Activated naive CD4-positive, alpha-beta T cell treated with anti-CD3 and anti-CD28 coated beads, Interleukin-2, amount 50 U/mL, for 16 hours (primary cell): ENCODE results near the gene B3GNT2.
"Not testable (repeated sequence)": the region's sequence is repeated elsewhere in the genome, so short reads cannot be mapped to it uniquely, and the experiment has no call there.

Source experiments
- DNase-seq: peaks from one replicate; pipeline ENCODE4 v3.0.0-alpha.2; 2020

The B3GNT2 gene

DNA sequence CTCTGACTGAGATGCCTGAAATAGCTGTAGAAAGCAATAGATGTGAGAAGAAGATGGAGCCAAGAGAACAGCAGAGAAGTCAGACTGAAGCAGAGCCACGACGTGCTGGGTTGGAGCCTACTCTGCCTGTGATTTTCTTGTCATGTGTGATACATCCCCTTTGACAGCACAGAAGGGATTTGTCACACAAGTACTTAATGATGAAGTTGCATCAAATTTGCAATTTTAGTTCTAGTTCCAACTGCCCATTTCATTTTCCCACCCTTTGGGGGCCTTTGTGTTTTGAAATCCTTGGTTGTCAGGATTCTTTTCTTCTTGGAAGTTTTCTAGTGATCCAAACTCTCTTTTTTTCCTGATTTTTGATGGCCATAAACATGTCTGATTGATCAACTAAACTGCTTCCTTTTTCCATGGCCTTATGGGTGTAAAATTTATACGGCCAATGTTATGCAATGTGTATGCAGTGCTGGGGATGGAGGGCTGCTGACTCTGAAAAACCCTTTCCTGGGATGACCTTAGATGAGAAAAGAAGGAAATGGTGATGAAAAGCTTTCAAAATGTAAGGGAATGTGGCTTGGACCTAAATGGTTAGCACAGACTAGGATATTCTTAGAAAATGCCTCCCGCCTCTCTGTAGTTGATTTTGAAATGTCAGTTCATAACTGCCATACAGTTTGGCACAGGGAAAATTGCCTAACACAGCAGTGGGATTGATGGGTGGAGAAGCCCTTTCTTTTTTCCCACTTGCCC lies 9.6 kb upstream of the B3GNT2 start:
- DNase-seq = no peak

DNA sequence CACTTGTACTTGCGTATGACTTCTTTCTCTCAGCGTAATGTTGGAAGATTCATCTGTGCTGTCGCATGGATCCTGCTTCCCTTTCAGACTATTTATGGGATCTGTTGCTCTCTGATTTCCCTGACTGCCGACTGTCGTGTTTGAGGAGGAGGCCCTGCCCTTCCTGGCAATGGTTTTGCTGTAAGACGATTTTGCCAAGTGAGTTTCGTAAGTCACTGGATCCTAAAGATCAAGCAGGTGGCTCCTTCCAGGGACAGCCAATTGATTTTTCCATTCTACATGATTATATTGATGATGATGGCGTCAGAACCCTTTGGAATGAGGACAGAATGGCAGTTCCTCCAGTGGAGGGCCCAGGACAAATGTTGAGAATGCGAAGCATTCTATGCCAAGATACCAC lies 8.7 kb upstream of the B3GNT2 start:
- DNase-seq = no peak

DNA sequence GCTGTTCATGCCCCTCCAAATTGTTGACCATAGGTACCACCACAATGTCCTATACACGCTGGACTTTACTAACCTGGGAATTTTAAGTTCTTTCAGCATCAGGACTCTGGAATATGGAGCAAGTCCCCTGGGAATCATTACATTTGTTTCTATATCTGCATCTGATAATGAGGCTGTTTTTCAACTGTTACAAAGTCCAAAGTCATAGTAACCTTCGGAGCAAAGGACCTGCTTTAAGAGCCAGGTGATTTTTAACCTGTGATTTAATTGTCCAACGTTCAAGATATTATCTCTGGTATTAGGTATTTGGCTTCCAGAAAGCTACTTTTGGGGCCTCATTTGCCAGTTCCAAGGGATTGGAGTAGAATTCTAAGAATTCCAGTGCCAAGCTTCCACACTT lies 7.5 kb upstream of the B3GNT2 start:
- DNase-seq = no peak

DNA sequence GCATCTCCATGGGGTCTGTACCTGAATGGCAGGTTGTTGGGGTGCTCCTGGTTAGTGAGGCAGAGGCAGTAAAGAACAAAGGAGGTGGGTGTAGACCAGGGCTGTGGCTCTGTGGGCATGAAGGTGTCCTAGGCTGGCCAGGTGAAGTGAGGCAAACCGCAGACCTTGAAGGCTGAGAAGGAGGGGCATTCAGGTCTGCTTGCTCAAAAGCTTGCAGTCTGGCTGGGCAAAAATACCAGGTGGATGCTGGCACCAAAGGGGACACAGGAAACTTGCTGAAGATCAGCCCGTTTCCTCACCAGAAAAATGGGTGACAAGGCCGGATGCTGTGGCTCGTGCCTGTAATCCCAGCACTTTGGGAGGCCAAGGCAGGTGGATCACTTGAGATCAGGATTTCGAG lies 6.7 kb upstream of the B3GNT2 start:
- no peak for DNase-seq

DNA sequence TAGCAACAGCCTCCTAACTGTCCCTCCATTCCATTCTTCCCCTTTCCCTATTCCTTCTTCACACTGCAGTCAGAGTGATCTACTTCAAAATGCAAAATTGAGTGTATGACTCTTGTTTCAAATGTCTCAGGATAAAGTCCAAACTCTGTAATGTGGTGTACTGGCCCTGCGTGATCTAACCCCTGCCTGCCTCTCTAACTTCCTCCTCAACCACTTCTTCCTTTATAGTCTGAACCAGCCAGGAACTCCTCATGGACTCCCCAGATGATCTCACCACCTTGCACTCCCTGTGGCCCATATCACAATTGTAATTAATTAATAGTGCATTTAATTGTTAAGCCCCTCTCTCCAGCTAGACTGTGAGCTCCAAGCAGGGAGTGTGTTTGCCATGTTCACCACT lies 3.1 kb upstream of the B3GNT2 start:
- no peak for DNase-seq

DNA sequence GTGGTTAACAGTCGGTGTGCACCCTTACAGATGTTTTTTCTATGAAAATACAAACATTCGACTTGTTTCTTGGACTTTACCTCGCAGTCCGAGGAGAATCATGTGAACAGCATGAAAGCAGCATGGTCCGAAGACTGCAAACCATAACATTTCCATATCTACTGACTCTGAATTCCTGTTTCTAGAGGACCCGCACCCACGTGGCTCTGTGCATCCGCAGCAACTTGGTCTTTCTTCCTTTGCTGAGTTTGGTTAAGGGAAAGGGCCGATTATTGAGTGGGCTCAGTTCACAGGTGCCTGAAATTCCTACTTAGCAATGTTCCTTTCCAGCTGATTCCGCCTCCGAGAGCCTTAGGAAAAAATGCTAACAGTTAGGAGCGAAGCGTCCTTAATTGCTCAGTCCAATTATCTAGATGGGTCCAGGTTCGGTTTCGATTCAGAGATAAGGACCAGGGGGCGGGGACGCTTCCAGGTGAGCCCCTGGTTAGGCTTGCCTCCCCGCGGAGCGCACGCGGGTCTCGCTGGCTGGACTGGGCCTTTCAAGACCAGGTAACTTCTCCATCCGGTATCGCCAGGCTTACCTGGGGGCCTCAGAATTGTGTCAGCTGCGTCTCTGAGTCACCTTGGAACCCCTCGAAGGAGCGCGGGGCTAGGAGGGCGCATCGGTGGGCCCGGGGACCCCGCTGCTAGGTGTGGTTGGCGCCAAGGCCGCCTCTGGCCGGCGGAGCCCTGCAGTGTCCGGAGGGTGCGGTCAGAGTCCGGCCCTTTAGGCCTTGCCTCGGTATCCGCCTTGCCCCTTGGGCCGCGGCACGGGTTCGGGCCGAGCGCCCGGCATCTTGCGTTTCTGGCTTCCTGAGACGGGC lies 1.1 kb upstream of the B3GNT2 start:
- no peak for DNase-seq

DNA sequence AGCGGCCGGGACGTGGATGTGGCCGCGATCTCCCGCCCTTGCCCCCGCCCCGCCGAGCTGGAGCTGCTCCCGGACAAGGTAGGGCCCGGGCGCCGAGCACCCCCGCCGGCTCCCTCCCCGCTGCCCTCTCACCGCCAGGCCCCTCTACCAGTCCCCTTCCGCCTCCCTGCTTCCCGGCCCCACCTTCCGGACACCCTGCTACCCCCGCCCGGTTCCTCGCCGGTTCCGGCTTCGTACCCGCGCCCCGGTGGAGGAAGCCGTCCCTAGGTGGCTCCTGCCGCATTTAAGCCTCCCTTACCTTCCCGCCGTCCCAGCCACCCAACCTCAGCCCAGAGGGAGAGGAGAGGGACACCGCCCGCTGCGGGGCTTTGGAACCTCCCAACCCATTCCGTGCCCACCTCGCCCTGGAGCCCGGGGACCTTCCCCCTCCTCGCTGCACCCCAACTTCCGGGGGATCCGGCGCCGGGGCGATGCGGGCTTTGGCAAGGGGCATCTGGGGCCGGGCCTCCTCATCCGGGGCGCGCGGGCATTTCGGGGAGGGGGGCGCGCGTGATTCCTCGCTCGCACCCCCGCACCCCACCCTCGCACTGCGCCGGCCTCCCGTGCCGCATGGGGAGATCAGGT lies 475 bp downstream of the B3GNT2 start:
- DNase-seq = peak; percentile 60

DNA sequence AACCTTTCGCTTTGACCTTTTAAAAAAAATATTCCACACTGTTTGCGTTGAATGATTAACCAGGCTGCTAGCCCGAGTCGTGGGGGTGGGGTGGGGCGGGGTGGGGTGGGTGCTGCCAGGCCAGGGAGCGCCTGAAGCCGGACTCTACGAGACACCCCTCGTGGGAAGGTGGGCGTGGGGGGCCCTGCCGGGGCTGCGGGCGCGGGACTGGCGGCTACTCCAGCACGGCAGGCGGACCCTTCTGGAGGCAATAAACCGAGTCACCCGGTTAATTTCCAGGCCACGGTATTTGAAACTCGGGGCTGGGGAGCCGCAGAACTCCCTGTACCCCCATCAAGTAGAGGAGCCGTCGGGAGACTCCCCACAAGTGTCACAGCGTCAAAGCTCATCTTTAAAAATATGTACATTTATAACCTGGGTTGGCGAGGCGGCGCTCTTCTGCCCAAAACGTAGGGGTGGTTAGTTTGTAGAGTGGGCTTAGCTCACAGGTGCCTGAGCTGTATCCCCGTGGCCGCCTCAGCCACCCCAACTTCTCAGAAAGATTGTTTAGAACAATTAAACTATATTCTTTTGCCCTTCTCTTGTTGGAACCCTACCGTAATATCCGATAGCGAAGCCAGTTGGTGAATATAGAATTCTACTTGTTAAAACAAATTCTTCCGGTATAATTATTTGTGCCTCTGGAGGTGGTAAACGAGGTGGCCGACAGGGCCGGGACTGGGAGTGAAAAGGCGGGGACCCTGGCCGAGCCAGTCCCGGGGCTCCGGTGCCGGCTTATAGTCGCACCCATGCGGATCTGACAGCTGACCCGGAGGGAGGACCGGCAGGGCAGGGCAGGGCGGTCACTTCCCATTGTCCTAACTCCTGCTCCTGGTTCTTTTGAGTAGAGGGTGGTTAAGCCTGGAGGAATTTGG lies 1.4 kb downstream of the B3GNT2 start:
- DNase-seq = peak; percentile 37

DNA sequence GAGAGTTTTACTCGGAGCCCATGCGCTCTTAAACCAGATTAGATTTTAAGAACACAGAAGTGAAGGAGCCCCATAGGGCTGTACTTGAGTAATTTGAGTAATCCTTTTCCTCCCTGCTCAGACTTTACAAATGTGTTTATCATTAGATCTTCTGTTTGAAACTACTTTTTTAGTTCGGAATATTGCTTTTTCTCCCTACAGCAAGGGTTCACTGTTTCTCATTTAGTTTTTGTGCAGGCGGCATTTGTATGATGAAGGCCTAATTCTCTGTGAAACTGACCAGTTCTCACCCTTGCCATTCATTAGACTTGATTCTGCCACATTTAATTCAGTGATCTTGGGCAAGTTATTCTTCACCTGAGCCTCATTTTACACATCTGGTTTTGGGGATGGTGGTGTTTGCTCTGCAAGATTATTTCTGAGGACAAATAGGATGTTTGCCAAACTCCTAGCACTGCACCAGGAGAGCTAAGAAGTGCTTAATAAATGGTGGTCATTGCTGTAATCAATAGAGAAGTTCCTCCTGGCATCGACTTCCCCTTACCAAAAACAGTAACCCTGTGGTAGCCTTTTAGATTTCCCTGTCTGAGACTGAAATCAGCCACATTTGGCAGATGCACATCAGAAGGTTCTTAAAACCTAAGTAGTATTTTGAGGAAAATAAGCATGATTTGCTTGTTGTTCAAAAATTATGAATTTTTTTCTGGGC lies 2.2 kb downstream of the B3GNT2 start:
- DNase-seq = no peak

DNA sequence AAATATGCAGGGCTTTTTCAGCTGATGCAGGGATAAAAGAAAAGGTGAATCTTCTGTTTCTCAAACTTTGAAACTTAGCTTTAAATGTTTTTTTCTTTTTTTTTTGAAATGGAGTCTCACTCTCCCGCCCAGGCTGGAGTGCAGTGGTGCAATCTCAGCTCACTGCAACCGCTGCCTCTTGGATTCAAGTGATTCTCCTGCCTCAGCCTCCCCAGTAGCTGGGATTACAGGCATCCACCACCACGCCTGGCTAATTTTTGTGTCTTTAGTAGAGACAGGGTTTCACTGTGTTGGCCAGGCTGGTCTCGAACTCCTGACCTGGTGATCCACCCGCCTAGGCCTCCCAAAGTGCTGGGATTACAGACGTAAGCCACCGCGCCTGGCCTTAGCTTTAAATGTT lies 2.9 kb downstream of the B3GNT2 start:
- not testable (repeated sequence) for DNase-seq

DNA sequence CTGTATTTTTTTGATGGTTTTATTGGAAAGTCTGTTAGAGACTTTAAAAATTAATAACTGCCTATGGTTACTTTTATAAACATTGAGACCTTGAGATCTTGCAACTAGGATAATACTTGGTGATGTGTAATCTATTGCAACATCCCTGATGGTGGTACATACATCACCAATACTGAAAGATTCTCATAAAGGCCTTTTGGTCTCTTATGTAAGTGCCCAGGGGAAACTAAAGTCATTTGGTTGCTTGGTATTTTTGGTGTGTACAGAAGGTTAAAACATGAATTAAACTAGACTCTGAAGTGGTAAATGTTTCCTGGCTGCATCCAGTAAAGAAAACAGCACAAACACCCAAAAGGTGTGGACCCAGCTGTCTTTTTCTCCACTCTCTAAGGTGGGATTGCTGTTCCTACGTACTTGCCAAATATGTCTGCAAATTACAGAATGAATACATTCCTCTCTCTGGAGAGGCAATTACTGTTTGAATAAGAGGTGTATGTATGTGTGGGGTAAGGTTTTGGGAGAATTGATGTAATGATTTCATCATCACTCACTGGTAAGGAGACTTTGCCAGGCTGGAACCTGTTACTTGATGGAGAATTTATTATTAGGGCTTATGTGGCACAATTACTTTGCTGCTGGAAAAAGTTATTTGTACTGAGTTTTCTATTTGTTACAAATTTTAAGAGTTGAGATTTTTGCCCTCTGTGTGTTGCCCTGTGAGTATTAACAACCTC lies 3.6 kb downstream of the B3GNT2 start:
- DNase-seq = no peak

DNA sequence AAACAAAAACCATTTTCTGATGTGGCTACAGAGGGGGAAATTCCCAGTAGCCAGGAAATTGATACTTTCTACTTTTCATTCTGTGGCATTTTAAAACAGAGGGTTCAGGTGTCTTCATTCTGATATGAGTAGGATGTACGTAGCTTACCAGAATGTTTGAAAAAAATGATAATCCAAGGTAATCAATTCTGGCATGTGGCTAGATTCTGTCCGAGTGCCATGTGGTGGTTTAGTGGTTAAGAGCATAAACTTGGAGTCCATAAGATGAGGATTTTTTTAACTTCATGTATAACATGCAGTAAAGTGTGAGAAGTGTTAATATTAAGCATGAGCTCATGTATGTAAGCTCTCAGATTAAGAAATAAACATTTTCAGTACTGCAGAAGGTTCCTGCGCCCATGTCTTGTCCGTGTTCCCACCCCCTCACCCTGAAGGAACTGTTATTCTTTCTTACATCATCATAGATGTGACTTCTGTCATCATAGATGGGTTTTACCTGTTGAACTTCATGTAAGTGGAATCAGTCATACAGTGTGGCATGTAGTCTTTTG lies 4.5 kb downstream of the B3GNT2 start:
- DNase-seq = peak; percentile 21

DNA sequence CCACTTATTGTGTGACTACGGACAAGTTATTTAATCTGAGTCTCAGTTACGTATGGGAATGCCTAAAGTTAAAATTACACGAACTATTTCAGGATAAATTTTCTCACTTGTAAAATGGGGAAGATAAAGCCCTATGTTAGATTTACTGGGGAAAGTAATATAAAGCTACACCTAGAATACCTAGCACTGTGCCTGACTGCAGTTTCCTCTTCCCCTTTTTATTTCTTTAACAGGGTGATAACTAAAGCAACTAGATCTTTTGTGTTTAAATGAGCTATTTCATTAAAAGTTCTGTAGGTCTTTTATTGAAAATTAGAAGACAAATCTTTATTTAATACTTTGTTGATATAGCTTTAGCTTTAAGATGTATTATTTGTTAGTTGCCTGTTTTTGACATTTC lies 5.0 kb downstream of the B3GNT2 start:
- no peak for DNase-seq

DNA sequence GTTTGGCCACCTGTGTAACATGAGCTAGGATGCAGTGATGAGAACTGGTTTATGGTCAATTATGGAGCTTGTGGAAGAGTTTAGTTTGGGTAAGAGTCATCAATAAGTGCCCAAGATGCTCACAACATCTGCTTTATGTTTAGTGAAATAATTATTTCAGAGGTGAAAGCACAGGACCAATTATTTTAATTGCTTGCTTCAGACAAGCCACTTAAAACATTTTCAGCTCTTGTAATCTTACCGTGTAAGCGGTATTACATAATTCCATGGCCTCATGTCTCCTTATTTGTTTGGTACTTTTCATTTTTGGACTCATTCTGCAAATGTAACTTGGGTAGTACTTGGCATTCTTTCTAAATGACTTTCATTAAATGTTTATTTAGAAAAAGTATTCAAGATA lies 5.4 kb downstream of the B3GNT2 start:
- DNase-seq = no peak

DNA sequence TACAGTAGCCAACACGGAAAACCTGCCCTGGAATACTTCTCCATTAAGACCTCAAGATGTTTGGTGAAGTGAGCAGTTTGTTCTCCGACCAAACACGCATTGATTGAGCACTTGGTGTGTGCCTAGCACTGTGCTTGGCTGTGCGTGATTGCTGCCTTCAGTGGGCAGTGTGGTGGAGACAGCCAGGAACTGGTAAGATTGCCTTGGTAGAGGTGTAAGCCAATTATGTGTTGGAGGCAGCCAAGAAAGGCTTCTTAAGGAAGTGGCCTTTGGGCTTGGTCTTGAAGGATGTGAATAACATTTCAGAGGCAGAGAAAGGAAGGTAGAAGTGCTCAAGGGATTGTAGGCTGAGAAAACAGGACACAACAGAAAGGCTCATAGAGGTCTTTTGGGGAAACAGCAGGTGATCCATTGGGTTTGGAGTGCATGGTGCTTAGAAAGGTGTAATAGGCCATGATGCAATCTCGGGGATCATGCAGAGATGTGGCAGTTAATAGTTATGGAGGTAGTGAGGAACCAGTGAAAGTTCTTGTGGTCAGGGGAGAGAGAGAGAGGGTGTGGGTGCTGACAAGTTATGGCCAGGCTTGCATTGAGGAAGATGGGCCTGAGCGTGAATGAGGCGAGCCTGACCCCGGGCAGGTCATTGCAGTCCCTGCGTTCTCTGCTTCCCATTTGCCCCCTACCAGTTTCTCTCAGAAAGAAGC lies 6.3 kb downstream of the B3GNT2 start:
- DNase-seq = no peak

DNA sequence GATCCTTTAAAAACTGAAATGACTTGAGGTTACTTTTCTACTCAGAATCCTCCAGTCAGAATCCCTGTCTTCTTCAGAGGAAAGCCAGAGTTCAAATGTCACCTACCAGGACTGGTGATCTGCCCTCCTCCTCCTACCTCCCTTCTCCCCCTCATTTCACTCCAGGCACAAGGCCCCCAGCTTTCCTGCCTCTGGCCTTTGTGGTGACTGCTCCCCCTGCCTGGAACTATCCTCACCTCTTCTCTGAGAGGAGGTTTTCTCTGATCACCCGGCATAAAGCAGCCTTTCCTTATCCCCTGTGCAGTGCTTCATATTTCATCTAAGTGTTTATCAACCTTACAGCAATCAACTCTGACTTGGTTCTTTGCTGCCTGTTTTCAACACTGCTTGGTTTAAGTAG lies 6.8 kb downstream of the B3GNT2 start:
- DNase-seq = no peak

DNA sequence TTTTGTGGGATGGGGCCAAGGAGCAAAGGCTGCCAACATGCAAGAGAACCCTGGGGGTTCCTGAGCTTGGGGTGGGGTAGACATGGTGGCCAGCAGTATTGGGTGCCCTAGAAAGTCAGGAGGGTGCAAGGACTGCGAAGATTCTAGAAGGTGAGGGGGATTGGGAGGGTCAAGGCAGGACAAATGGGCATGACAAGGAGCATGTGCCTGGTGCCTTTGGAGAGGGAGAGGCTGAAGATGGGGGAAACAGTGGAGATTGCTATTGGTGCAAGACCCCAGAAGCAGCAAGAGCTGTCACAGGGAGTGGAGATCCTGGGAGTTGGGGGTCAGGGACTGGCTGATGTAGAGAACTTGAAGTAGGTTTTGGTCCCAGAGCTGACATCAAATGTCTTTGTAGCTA lies 7.5 kb downstream of the B3GNT2 start:
- no peak for DNase-seq

DNA sequence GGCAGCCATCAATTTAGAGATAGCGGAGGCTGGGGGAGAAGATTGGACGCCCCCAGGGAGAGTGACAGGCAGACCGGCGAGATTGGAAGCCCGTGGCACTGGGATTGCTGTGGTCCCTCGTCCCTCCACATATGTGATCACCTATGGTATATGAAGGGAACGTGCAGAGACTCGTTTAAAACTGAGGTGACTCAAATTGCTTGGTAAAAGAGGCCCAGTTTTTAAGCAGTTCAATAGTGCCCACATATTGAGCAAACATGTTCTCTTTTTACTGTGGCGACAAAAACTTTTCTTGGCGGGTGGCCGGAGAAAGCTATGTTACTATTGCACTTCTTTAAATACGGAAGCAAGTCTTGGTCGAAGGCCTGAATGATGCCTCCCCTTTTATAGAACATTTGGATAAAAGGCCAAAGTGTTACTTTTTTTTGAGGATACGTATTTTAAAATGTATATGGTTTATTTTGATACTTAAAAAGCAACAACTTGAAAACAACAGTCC lies 9.1 kb downstream of the B3GNT2 start:
- no peak for DNase-seq

DNA sequence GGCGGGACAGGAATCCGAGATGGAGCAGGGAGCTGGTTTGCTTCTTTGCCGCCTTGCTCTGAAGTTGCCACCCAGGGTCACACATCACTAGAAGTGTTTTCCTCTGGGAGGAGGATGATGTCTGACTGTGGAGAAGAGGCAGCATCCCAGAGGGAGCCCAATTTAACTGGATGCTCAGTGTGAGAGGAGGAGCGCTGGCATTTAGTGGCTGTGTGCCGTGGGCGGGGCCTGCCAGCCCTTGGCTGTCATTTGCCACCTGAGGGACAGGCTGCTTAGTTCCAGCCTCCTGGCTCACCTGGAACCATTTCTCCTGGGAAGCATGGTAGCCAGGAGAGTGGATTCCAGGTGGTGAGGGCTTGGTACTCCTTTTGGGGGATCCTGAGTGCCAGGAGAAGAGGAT lies 9.6 kb downstream of the B3GNT2 start:
- DNase-seq = no peak

DNA sequence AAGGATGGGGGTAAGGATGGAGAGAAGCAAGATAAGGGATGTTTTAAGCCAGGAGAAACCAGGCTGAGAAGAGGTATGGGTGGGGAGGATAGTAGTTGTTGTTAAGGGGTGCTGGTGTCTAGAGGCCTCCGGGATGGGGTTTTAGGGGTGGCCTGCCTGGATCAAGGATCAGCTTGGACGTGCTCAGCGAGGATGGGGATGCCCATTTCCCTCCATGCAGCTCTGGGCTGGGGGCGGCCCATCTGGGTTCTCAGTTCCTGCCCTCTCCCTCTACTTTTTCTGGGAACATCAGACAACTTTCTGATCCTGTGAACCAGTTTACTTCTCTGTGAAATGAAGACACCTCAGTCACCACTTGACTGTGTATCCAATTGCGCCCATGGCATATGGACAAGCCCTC lies 10.1 kb downstream of the B3GNT2 start:
- DNase-seq = no peak
